Panc1 (cell line): Measurements from ENCODE around the gene JMJD1C. TPM values are rescaled to one million over a fixed set of nuclear protein-coding genes. Genes with fewer than 3 reads are reported as not detected.

ENCODE experiments used
- ATAC-seq: fragments of 200-7000 bp; cut with Tn5 transposase; 2 replicates; pipeline ENCODE4 v1.9.1; 2020; ENCODE audit warnings: mild to moderate bottlenecking, moderate library complexity
- BruUV-seq: library from RNA; stranded (reverse); fragments of 400-500 nt; replicated peaks from 2 replicates; lab custom pipeline; 2021; lab: Mats Ljungman, UMichigan
- CTCF ChIA-PET: fragments of 300-600 bp; sonication (Branson Sonifier 250); formaldehyde crosslinking; loops from one replicate; lab custom pipeline; 2022; ENCODE audit warnings: antibody characterized with exemption; lab: Charles Lee
- POLR2A ChIA-PET: fragments of 300-600 bp; sonication (Branson Sonifier 250); formaldehyde crosslinking; loops from one replicate; lab custom pipeline; 2022; ENCODE audit warnings: antibody characterized with exemption; lab: Charles Lee
- DNase-seq: peaks from one replicate; pipeline ENCODE4 v3.0.0-alpha.2; 2010; ENCODE audit warnings: low read depth, low spot score
- H3K27ac ChIP-seq: 2 replicates; pipeline ENCODE4 v1.5.1; 2011; ENCODE audit warnings: mild to moderate bottlenecking, low read length, inconsistent platforms
- H3K27me3 ChIP-seq: fragments of 200-500 bp; sonication (Bioruptor generic); 2 replicates; pipeline ENCODE4 v1.6.0; 2014; ENCODE audit warnings: low read length, inconsistent platforms; ENCODE audit not compliant: control insufficient read depth, insufficient read depth
- H3K36me3 ChIP-seq: fragments of 200-500 bp; sonication (Bioruptor generic); 2 replicates; pipeline ENCODE4 v1.5.1; 2014; ENCODE audit warnings: inconsistent platforms, mild to moderate bottlenecking, low read length, moderate library complexity; ENCODE audit not compliant: control insufficient read depth, insufficient read depth
- H3K4me1 ChIP-seq: 2 replicates; pipeline ENCODE4 v1.5.1; 2011; ENCODE audit warnings: inconsistent platforms, mild to moderate bottlenecking, low read length, moderate library complexity; ENCODE audit not compliant: control insufficient read depth, insufficient read depth
- H3K4me3 ChIP-seq, 2 experiments: 2 replicates each; pipeline ENCODE4 v1.5.1; 2011 to 2012; ENCODE audit warnings: low read depth in 2 of 2, low read length in 2 of 2, mild to moderate bottlenecking in 2 of 2, inconsistent platforms in 1 of 2, moderate library complexity in 1 of 2
- H3K9me3 ChIP-seq: fragments of 200-500 bp; sonication (Bioruptor generic); 2 replicates; pipeline ENCODE4 v1.5.1; 2014; ENCODE audit warnings: low read depth, mild to moderate bottlenecking, inconsistent platforms, low read length, moderate library complexity; ENCODE audit not compliant: control insufficient read depth, insufficient read depth
- POLR2AphosphoS5 ChIP-seq: IDR thresholded peaks from 2 replicates; pipeline ENCODE4 v1.6.1; 2012; ENCODE audit warnings: mild to moderate bottlenecking, low read depth, low read length, moderate library complexity
- SIN3A ChIP-seq: IDR thresholded peaks from 2 replicates; pipeline ENCODE4 v1.6.1; 2012; ENCODE audit warnings: low read depth, mild to moderate bottlenecking, low read length, moderate library complexity, borderline replicate concordance; ENCODE audit not compliant: insufficient read depth
- TCF7L2 ChIP-seq: IDR thresholded peaks from 2 replicates; pipeline ENCODE4 v1.6.1; 2011; ENCODE audit warnings: mild to moderate bottlenecking, low read depth, low read length, inconsistent platforms
- in situ Hi-C: cut with HindIII; loops from 2 replicates; pipeline ENCODE4 v1.10.0; 2016; ENCODE audit warnings: low sequenced_read_pairs, low pct_unique_long_range_greater_than_20kb
- intact Hi-C: fragments of 100-400 bp; cut with micrococcal nuclease; formaldehyde crosslinking; loops from one replicate; pipeline ENCODE4 v1.10.0; 2022; ENCODE audit not compliant: unreplicated experiment
- total RNA-seq: library from RNA; stranded (reverse); gene quantifications from one replicate; pipeline ENCODE4 v1.2.1, GENCODE V29; 2021; ENCODE audit not compliant: unreplicated experiment
- TF ChIP-seq, protein P1 (sequence below): fragments of 450-650 bp; IDR thresholded peaks from 2 replicates; pipeline ENCODE4 v1.5.1; 2017; ENCODE audit warnings: mild to moderate bottlenecking
- TF ChIP-seq, protein P2 (sequence below), 2 experiments: IDR thresholded peaks; 2 replicates each; pipeline ENCODE4 v1.6.1; 2011 to 2012; ENCODE audit warnings: low read depth in 2 of 2, control low read depth in 1 of 2, low read length in 1 of 2, mild to moderate bottlenecking in 1 of 2, moderate library complexity in 1 of 2; ENCODE audit not compliant: insufficient read depth in 1 of 2

JMJD1C gene
- total RNA-seq, 1 experiment from 2014 or later = 88.3 TPM

DNA sequence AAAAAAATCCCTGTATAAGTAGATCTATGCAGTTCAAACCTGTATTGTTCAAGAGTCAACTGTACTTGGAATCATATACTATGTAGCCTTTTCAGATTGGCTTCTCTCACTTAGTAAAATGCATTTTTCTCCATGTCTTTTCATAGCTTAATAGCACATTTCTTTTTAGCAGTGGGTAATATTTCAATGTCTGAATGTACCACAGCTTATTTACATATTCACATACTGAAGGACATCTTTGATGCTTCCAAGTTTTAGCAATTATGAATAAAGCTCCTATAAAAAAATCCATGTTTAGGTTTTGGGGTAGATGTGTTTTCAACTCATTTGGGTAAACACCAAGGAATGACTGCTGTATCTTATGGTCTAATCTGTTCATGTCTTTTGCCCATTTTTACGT, 177.6 kb downstream of the JMJD1C start:
- H3K9me3 ChIP-seq = no peaks in the 10 kb centered on the region
- no peaks in the 10 kb centered on the region for H3K27me3 ChIP-seq
- H3K27ac ChIP-seq = no peak overlapping the region
- no peaks in the 10 kb centered on the region for H3K36me3 ChIP-seq
- ChIA-PET POLR2A (interaction anchor here (0.8 kb wide), 1 partner anchor 9 kb away, joined by 4 read pairs; no protein-coding TSS in a partner anchor), CTCF (no interaction called here)
- intact Hi-C loops (no loop called here), in situ Hi-C loops (no loop called here)
- no peak overlapping the region for H3K4me3 ChIP-seq
- no peak for DNase-seq
- TF ChIP-seq SIN3A (no peak), POLR2AphosphoS5 (no peak), TCF7L2 (no peak)
- TF ChIP-seq, protein P1, sequence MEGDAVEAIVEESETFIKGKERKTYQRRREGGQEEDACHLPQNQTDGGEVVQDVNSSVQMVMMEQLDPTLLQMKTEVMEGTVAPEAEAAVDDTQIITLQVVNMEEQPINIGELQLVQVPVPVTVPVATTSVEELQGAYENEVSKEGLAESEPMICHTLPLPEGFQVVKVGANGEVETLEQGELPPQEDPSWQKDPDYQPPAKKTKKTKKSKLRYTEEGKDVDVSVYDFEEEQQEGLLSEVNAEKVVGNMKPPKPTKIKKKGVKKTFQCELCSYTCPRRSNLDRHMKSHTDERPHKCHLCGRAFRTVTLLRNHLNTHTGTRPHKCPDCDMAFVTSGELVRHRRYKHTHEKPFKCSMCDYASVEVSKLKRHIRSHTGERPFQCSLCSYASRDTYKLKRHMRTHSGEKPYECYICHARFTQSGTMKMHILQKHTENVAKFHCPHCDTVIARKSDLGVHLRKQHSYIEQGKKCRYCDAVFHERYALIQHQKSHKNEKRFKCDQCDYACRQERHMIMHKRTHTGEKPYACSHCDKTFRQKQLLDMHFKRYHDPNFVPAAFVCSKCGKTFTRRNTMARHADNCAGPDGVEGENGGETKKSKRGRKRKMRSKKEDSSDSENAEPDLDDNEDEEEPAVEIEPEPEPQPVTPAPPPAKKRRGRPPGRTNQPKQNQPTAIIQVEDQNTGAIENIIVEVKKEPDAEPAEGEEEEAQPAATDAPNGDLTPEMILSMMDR = no peak
- TF ChIP-seq, protein P2, sequence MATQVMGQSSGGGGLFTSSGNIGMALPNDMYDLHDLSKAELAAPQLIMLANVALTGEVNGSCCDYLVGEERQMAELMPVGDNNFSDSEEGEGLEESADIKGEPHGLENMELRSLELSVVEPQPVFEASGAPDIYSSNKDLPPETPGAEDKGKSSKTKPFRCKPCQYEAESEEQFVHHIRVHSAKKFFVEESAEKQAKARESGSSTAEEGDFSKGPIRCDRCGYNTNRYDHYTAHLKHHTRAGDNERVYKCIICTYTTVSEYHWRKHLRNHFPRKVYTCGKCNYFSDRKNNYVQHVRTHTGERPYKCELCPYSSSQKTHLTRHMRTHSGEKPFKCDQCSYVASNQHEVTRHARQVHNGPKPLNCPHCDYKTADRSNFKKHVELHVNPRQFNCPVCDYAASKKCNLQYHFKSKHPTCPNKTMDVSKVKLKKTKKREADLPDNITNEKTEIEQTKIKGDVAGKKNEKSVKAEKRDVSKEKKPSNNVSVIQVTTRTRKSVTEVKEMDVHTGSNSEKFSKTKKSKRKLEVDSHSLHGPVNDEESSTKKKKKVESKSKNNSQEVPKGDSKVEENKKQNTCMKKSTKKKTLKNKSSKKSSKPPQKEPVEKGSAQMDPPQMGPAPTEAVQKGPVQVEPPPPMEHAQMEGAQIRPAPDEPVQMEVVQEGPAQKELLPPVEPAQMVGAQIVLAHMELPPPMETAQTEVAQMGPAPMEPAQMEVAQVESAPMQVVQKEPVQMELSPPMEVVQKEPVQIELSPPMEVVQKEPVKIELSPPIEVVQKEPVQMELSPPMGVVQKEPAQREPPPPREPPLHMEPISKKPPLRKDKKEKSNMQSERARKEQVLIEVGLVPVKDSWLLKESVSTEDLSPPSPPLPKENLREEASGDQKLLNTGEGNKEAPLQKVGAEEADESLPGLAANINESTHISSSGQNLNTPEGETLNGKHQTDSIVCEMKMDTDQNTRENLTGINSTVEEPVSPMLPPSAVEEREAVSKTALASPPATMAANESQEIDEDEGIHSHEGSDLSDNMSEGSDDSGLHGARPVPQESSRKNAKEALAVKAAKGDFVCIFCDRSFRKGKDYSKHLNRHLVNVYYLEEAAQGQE (IDR thresholded peaks at IDR 0.05; ENCODE audit: insufficient read depth in 1 of 2, low read depth in 2 of 2, low read length in 1 of 2) = no peak
- peaks cover 8% of the 10 kb centered on the region for H3K4me1 ChIP-seq
- ATAC-seq = no peak
- BruUV-seq = TSS peak; percentile 33

DNA sequence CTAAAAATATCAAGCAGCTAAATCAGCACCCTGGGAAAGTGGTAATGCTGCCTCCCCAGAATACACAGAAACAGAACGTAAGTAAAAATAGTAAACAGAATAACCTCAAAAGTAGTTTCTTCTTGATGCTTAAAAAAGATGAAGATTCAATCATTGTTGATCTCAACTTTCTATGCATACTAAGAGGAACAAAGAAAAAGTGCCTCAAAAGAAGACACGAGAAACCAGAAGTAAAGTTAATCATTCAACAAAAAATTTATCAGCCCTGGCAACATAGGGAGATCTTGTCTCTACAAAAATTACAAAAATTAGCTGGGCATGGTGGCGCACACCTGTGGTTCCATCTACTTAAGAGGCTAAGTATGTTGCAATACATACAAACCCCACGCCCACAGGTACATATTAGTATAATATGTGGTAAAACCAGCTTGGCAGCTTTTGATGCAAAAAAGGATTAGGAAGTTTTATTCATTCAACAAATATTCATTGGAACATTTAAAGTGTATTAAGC, 179.0 kb downstream of the JMJD1C start:
- Histone ChIP-seq H3K27me3 (no peaks in the 10 kb centered on the region), H3K4me1 (no peaks in the 10 kb centered on the region), H3K36me3 (no peaks in the 10 kb centered on the region), H3K9me3 (no peaks in the 10 kb centered on the region), H3K4me3 (no peak overlapping the region), H3K27ac (no peak overlapping the region)
- TF ChIP-seq, protein P1 = no peak
- TF ChIP-seq TCF7L2 = no peak
- TF ChIP-seq SIN3A = no peak
- no peak for ATAC-seq
- BruUV-seq = no TSS peak
- intact Hi-C loops (no loop called here), in situ Hi-C loops (no loop called here)
- ChIA-PET CTCF (no interaction called here), POLR2A (no interaction called here)
- DNase-seq = no peak
